Sigmoid colon (tissue), 7 donors: ENCODE data around the gene HRG. TPM values are rescaled to one million over a fixed set of nuclear protein-coding genes. Genes with fewer than 3 reads are reported as not detected.

Experiments used
- DNase-seq: peaks from one replicate; pipeline ENCODE4 v3.0.0-alpha.2; 2019
- H3K27ac ChIP-seq, 4 donors: fragments of 200-600 bp; sonication (generic); one replicate each; pipeline ENCODE4 v1.5.1; 2016 to 2019; ENCODE audit warnings: mild to moderate bottlenecking in 1 of 4
- H3K27me3 ChIP-seq, 3 donors: fragments of 200-600 bp; sonication (generic); one replicate each; pipeline ENCODE4 v1.5.1; 2019; ENCODE audit warnings: mild to moderate bottlenecking in 1 of 3
- H3K36me3 ChIP-seq, 4 donors: fragments of 200-600 bp; sonication (generic); one replicate each; pipeline ENCODE4 v1.5.1; 2016 to 2019
- H3K4me1 ChIP-seq, 4 donors: fragments of 200-600 bp; sonication (generic); one replicate each; pipeline ENCODE4 v1.5.1; 2017 to 2019
- H3K4me3 ChIP-seq, 4 donors: fragments of 200-600 bp; sonication (generic); one replicate each; pipeline ENCODE4 v1.5.1; 2017 to 2019; ENCODE audit warnings: mild to moderate bottlenecking in 2 of 4, moderate library complexity in 1 of 4
- H3K9me3 ChIP-seq, 4 donors: fragments of 200-600 bp in 3 of 4; sonication (generic) in 3 of 4; one replicate each; pipeline versions ENCODE4 v1.5.1 to v1.6.1; 2013 to 2019
- CTCF ChIP-seq, 4 experiments: fragments of 450-650 bp in 3 of 4; fragments of 200-600 bp in 1 of 4; IDR thresholded peaks; one replicate each; pipeline ENCODE4 v1.5.1; 2016 to 2019; ENCODE audit warnings: antibody characterized with exemption in 4 of 4, mild to moderate bottlenecking in 3 of 4, moderate library complexity in 2 of 4
- EP300 ChIP-seq, 4 donors: sonication (generic); formaldehyde crosslinking; IDR thresholded peaks; one replicate each; pipeline ENCODE4 v1.6.1; 2017; ENCODE audit warnings: antibody characterized with exemption in 4 of 4
- POLR2A ChIP-seq, 2 donors: fragments of 450-650 bp; IDR thresholded peaks; one replicate each; pipeline ENCODE4 v1.6.1; 2016; ENCODE audit warnings: antibody characterized with exemption in 2 of 2, mild to moderate bottlenecking in 2 of 2, moderate library complexity in 2 of 2
- POLR2AphosphoS5 ChIP-seq, 4 donors: sonication (generic); formaldehyde crosslinking; IDR thresholded peaks; one replicate each; pipeline ENCODE4 v1.6.1; 2017; ENCODE audit warnings: antibody characterized with exemption in 4 of 4
- WGBS, 2 donors: extraction: QIAGEN DNeasy Blood & Tissue Kit; methylation state at CpG; one replicate each; pipeline ENCODE4 v1.1.7; 2013; 5-methylcytosine and 5-hydroxymethylcytosine counted together
- intact Hi-C: fragments of 100-400 bp; cut with DNase I; formaldehyde crosslinking; loops from one replicate; pipeline ENCODE4 v1.15.1; 2023
- polyA plus RNA-seq, 3 donors: library from polyadenylated mRNA; stranded (reverse); fragments of 200-250 nt; gene quantifications; one replicate each; pipeline ENCODE4 v1.2.3, GENCODE V29; 2013
- total RNA-seq, 4 donors: library from RNA; depleted of rRNA; stranded (reverse); fragments of >200 nt; gene quantifications; one replicate each; pipeline ENCODE4 v1.1.0, GENCODE V29; 2016
- donor health status: healthy with polysubstance abuse.
- donor health status: Bipolar disorder and iron deficiency.
- donor health status: healthy.

Gene HRG
- total and polyA plus RNA-seq, 7 donors = 0.04 TPM; not detected in 6

GRCh38 chr3:186713499-186713898 is 47.7 kb downstream of the HRG start:
- 79 to 80% methylated on average over 4 of the region's 4 CpGs for WGBS, 2 donors
- H3K9me3 ChIP-seq = no peaks in the 10 kb centered on the region
- no peak for DNase-seq
- no peaks in the 10 kb centered on the region for H3K4me1 ChIP-seq
- TF ChIP-seq POLR2A (IDR thresholded peaks at IDR 0.05) = no peak
- TF ChIP-seq POLR2AphosphoS5 (IDR thresholded peaks at IDR 0.05) = no peak
- TF ChIP-seq EP300 (IDR thresholded peaks at IDR 0.05) = no peak
- TF ChIP-seq CTCF (IDR thresholded peaks at IDR 0.05) = no peak
- no peak overlapping the region for H3K4me3 ChIP-seq
- H3K27ac ChIP-seq = no peak overlapping the region
- no peaks in the 10 kb centered on the region for H3K36me3 ChIP-seq
- intact Hi-C loops = no loop called here
- H3K27me3 ChIP-seq = no peaks in the 10 kb centered on the region

- 27 to 62% methylated on average over 3 of the region's 3 CpGs for WGBS, 2 donors
- intact Hi-C loops = no loop called here
- no peaks in the 10 kb centered on the region for H3K27me3 ChIP-seq
- H3K4me3 ChIP-seq = no peak within 1 kb of the TSS
- H3K9me3 ChIP-seq = no peaks in the 10 kb centered on the region
- TF ChIP-seq EP300 (IDR thresholded peaks at IDR 0.05) = no peak
- TF ChIP-seq POLR2A (IDR thresholded peaks at IDR 0.05) = no peak
- TF ChIP-seq CTCF (IDR thresholded peaks at IDR 0.05) = no peak
- no peak within 1 kb of the TSS for H3K27ac ChIP-seq
- DNase-seq = no peak
- no peaks in the 10 kb centered on the region for H3K4me1 ChIP-seq
- no peaks in the 10 kb centered on the region for H3K36me3 ChIP-seq
Measured at GRCh38 chr3:186717039-186717457, 51.2 kb downstream of the HRG start, which contains the start of gene KNG1. Gene KNG1, plus strand, starts transcription at chr3:186717359. Its CDS starts 184 bp downstream, at chr3:186717543.

- intact Hi-C loops = no loop called here
- no peak for DNase-seq
- TF ChIP-seq CTCF (IDR thresholded peaks at IDR 0.05) = no peak
- TF ChIP-seq EP300 (IDR thresholded peaks at IDR 0.05) = no peak
- TF ChIP-seq POLR2AphosphoS5 (IDR thresholded peaks at IDR 0.05) = no peak
- TF ChIP-seq POLR2A (IDR thresholded peaks at IDR 0.05) = no peak
- H3K9me3 ChIP-seq = no peaks in the 10 kb centered on the region
- no peak overlapping the region for H3K27ac ChIP-seq
- H3K4me1 ChIP-seq = no peaks in the 10 kb centered on the region
- H3K27me3 ChIP-seq = peaks cover 0 to 3% (median 0%) of the 10 kb centered on the region in 3 donors
- H3K36me3 ChIP-seq = no peaks in the 10 kb centered on the region
- H3K4me3 ChIP-seq = no peak overlapping the region
- WGBS, 2 donors = 60 to 75% methylated on average over 7 of the region's 7 CpGs
Measured at GRCh38 chr3:186719945-186720739, 54.3 kb downstream of the HRG start.

- TF ChIP-seq POLR2A (IDR thresholded peaks at IDR 0.05) (no peak), CTCF (IDR thresholded peaks at IDR 0.05) (no peak), POLR2AphosphoS5 (IDR thresholded peaks at IDR 0.05) (no peak), EP300 (IDR thresholded peaks at IDR 0.05) (no peak)
- 30 to 58% methylated on average over 7 of the region's 7 CpGs for WGBS, 2 donors
- intact Hi-C loops = no loop called here
Measured at GRCh38 chr3:186722457-186722856, 56.6 kb downstream of the HRG start.

More at GRCh38 chr3:186722457-186722856, 56.6 kb downstream of the HRG start:
- H3K36me3 ChIP-seq = no peaks in the 10 kb centered on the region
- DNase-seq = no peak
- no peaks in the 10 kb centered on the region for H3K4me1 ChIP-seq
- H3K4me3 ChIP-seq = no peak overlapping the region
- no peak overlapping the region for H3K27ac ChIP-seq
- peaks cover 0 to 3% (median 0%) of the 10 kb centered on the region in 3 donors for H3K27me3 ChIP-seq
- H3K9me3 ChIP-seq = no peaks in the 10 kb centered on the region
